Measurements from ENCODE around the gene BAG1. TPM values are rescaled to one million over a fixed set of nuclear protein-coding genes. Genes with fewer than 3 reads are reported as not detected.

Gene BAG1
- 10 to 100 TPM; 38.7 to 39.9 TPM for total RNA-seq
- polyA plus RNA-seq (2013, experiment 1 of 2) = 41.7 TPM
- polyA plus RNA-seq (2013, experiment 2 of 2) = 38.9 TPM
- long read RNA-seq, experiment 1, transcript BAG1-210 (7 exons, 3,786 nt) = major isoform, 7 of 16 reads
- long read RNA-seq, experiment 1, partial matches to known transcripts = 4 of 16 reads
- long read RNA-seq, experiment 1, other reads (novel, unspliced or antisense) = 3 of 16 reads
- long read RNA-seq, experiment 2, transcript BAG1-210 (7 exons, 3,786 nt) = major isoform, 54 of 59 reads
- long read RNA-seq, experiment 2, partial matches to known transcripts = 1 of 59 reads
- long read RNA-seq, experiment 2, other reads (novel, unspliced or antisense) = 2 of 59 reads
- long read RNA-seq, experiment 3, transcript BAG1-210 (7 exons, 3,786 nt) = major isoform, 30 of 39 reads
- long read RNA-seq, experiment 3, partial matches to known transcripts = 1 of 39 reads
- long read RNA-seq, experiment 3, other reads (novel, unspliced or antisense) = 7 of 39 reads
- long read RNA-seq, experiment 4, partial matches to known transcripts = 0 of 3 reads
- long read RNA-seq, experiment 4, other reads (novel, unspliced or antisense) = 0 of 3 reads

GRCh38 chr9:33264473-33265177 lies at the start of gene BAG1, which contains the start of gene CHMP5:
Gene BAG1 (minus strand): TSS chr9:33264708.
Gene CHMP5 (plus strand): TSS chr9:33265049. CDS start chr9:33265079, 30 bp downstream.
- no peaks in the 10 kb centered on the region for H3K27me3 ChIP-seq (ENCODE audit: control insufficient read depth, insufficient read depth, low read length, poor library complexity, severe bottlenecking)
- peak; percentile 100 for DNase-seq
- peak within 1 kb of the TSS; percentile 45 for H3K27ac ChIP-seq (ENCODE audit: low read depth, low read length)
- Mint-ChIP-seq H3K27ac (peak within 1 kb of the TSS; percentile 96), H3K4me3 (peak within 1 kb of the TSS; percentile 81), H3K9me3 (no peaks in the 10 kb centered on the region), H3K27me3 (ENCODE audit: insufficient read depth) (no peaks in the 10 kb centered on the region), H3K36me3 (ENCODE audit: low read depth) (peaks cover 27% of the 10 kb centered on the region), H3K4me1 (peaks cover 25% of the 10 kb centered on the region)
- peaks cover 39% of the 10 kb centered on the region for H3K36me3 ChIP-seq (ENCODE audit: control insufficient read depth, insufficient read depth, low read length)
- H3K9ac ChIP-seq (ENCODE audit: extremely low read depth, low read length, poor library complexity, severe bottlenecking) = peak within 1 kb of the TSS; percentile 79
- peaks cover 7% of the 10 kb centered on the region for H3K4me1 ChIP-seq (ENCODE audit: control insufficient read depth, insufficient read depth, low read length)
- H3K9me3 ChIP-seq (ENCODE audit: control insufficient read depth, low read length) = no peaks in the 10 kb centered on the region
- peak within 1 kb of the TSS; percentile 99 for H3K4me3 ChIP-seq (ENCODE audit: low read length)
- 0% methylated on average over 21 to 67 of the region's 67 CpGs for WGBS, 2 experiments (ENCODE audit: insufficient coverage in 1 of 2, insufficient read length in 1 of 2)
- TF ChIP-seq CTCF (conservative IDR thresholded peaks at IDR 0.05) = peak; percentile 51

- no peak overlapping the region for H3K27ac Mint-ChIP-seq
- H3K9me3 ChIP-seq (ENCODE audit: control insufficient read depth, low read length) = no peaks in the 10 kb centered on the region
- no peak for DNase-seq
- no peaks in the 10 kb centered on the region for H3K4me1 ChIP-seq (ENCODE audit: control insufficient read depth, insufficient read depth, low read length)
- no peaks in the 10 kb centered on the region for H3K27me3 ChIP-seq (ENCODE audit: control insufficient read depth, insufficient read depth, low read length, poor library complexity, severe bottlenecking)
- H3K4me1 Mint-ChIP-seq = no peaks in the 10 kb centered on the region
- H3K36me3 ChIP-seq (ENCODE audit: control insufficient read depth, insufficient read depth, low read length) = peaks cover 93% of the 10 kb centered on the region
- no peak overlapping the region for H3K4me3 Mint-ChIP-seq
- no peak overlapping the region for H3K27ac ChIP-seq (ENCODE audit: low read depth, low read length)
- H3K36me3 Mint-ChIP-seq (ENCODE audit: low read depth) = peaks cover 68% of the 10 kb centered on the region
- H3K4me3 ChIP-seq (ENCODE audit: low read length) = no peak overlapping the region
- H3K27me3 Mint-ChIP-seq (ENCODE audit: insufficient read depth) = no peaks in the 10 kb centered on the region
- no peaks in the 10 kb centered on the region for H3K9me3 Mint-ChIP-seq
- TF ChIP-seq CTCF (conservative IDR thresholded peaks at IDR 0.05) = no peak
- H3K9ac ChIP-seq (ENCODE audit: extremely low read depth, low read length, poor library complexity, severe bottlenecking) = no peak overlapping the region
- 88 to 89% methylated on average over 2 of the region's 2 CpGs for WGBS, 2 experiments (ENCODE audit: insufficient coverage in 1 of 2, insufficient read length in 1 of 2)
Observed at GRCh38 chr9:33311953-33312352, 47.4 kb upstream of the BAG1 start.

GRCh38 chr9:33310748-33311147 lies 46.2 kb upstream of the BAG1 start:
- H3K9ac ChIP-seq (ENCODE audit: extremely low read depth, low read length, poor library complexity, severe bottlenecking) = no peak overlapping the region
- no peaks in the 10 kb centered on the region for H3K27me3 ChIP-seq (ENCODE audit: control insufficient read depth, insufficient read depth, low read length, poor library complexity, severe bottlenecking)
- Mint-ChIP-seq H3K4me1 (no peaks in the 10 kb centered on the region), H3K27me3 (ENCODE audit: insufficient read depth) (no peaks in the 10 kb centered on the region), H3K9me3 (no peaks in the 10 kb centered on the region), H3K27ac (no peak overlapping the region), H3K36me3 (ENCODE audit: low read depth) (peaks cover 63% of the 10 kb centered on the region), H3K4me3 (no peak overlapping the region)
- DNase-seq = no peak
- H3K27ac ChIP-seq (ENCODE audit: low read depth, low read length) = no peak overlapping the region
- H3K4me1 ChIP-seq (ENCODE audit: control insufficient read depth, insufficient read depth, low read length) = no peaks in the 10 kb centered on the region
- H3K36me3 ChIP-seq (ENCODE audit: control insufficient read depth, insufficient read depth, low read length) = peaks cover 93% of the 10 kb centered on the region
- TF ChIP-seq CTCF (conservative IDR thresholded peaks at IDR 0.05) = no peak
- no peak overlapping the region for H3K4me3 ChIP-seq (ENCODE audit: low read length)
- WGBS, 2 experiments (ENCODE audit: insufficient coverage in 1 of 2, insufficient read length in 1 of 2) = 93% methylated on average over 1 of the region's 2 CpGs; no CpG with 5 or more reads in 1 of the 2 experiments
- H3K9me3 ChIP-seq (ENCODE audit: control insufficient read depth, low read length) = no peaks in the 10 kb centered on the region
